ENCODE data around the gene MON2.
"Not testable (repeated sequence)": the region's sequence is repeated elsewhere in the genome, so short reads cannot be mapped to it uniquely, and the experiment has no call there.

Gene MON2

GRCh38 chr12:62466594-62467491, at the start of gene MON2:
TSS of gene MON2 (plus strand) at chr12:62466826. CDS start at chr12:62467208, 382 bp downstream.
- DNase-seq: peak; percentile 90
- in situ Hi-C loops (cut with MboI; ENCODE audit: low pct_unique_long_range_greater_than_20kb, low sequenced_read_pairs): no loop called here

GRCh38 chr12:62426089-62426488, 40.5 kb upstream of the MON2 start:
- in situ Hi-C loops (cut with MboI; ENCODE audit: low pct_unique_long_range_greater_than_20kb, low sequenced_read_pairs): loop anchor here (25.0 kb wide), 2 partner anchors 361 to 1411 kb away; partner anchors contain the start of gene SRGAP1
- DNase-seq: no peak

GRCh38 chr12:62429457-62429856, 37.2 kb upstream of the MON2 start:
- in situ Hi-C loops (cut with MboI; ENCODE audit: low pct_unique_long_range_greater_than_20kb, low sequenced_read_pairs): loop anchor here (25.0 kb wide), 2 partner anchors 358 to 1408 kb away; partner anchors contain the start of gene SRGAP1
- no peak for DNase-seq

GRCh38 chr12:62434494-62435302, 31.9 kb upstream of the MON2 start:
- in situ Hi-C loops (cut with MboI; ENCODE audit: low pct_unique_long_range_greater_than_20kb, low sequenced_read_pairs): loop anchor here (25.0 kb wide), 2 partner anchors 353 to 1403 kb away; partner anchors contain the start of gene SRGAP1
- DNase-seq: peak; percentile 63

- in situ Hi-C loops (cut with MboI; ENCODE audit: low pct_unique_long_range_greater_than_20kb, low sequenced_read_pairs): loop anchor here (25.0 kb wide), 2 partner anchors 352 to 1402 kb away; partner anchors contain the start of gene SRGAP1
- DNase-seq: peak; percentile 87
Observed at GRCh38 chr12:62435303-62436163, 31.1 kb upstream of the MON2 start.

GRCh38 chr12:62436164-62436503, 30.5 kb upstream of the MON2 start:
- no peak for DNase-seq
- in situ Hi-C loops (cut with MboI; ENCODE audit: low pct_unique_long_range_greater_than_20kb, low sequenced_read_pairs): loop anchor here (25.0 kb wide), 2 partner anchors 351 to 1401 kb away; partner anchors contain the start of gene SRGAP1

- in situ Hi-C loops (cut with MboI; ENCODE audit: low pct_unique_long_range_greater_than_20kb, low sequenced_read_pairs): loop anchor here (25.0 kb wide), 2 partner anchors 349 to 1399 kb away; partner anchors contain the start of gene SRGAP1
- peak; percentile 66 for DNase-seq
Observed at GRCh38 chr12:62438098-62438692, 28.4 kb upstream of the MON2 start.

- DNase-seq: peak; percentile 15
- in situ Hi-C loops (cut with MboI; ENCODE audit: low pct_unique_long_range_greater_than_20kb, low sequenced_read_pairs): loop anchor here (25.0 kb wide), 2 partner anchors 340 to 1390 kb away; partner anchors contain the start of gene SRGAP1
Observed at GRCh38 chr12:62446754-62447452, 19.7 kb upstream of the MON2 start.

- DNase-seq: no peak
- in situ Hi-C loops (cut with MboI; ENCODE audit: low pct_unique_long_range_greater_than_20kb, low sequenced_read_pairs): loop anchor here (25.0 kb wide), 2 partner anchors 339 to 1389 kb away; partner anchors contain the start of gene SRGAP1
Observed at GRCh38 chr12:62448436-62448835, 18.2 kb upstream of the MON2 start.

- in situ Hi-C loops (cut with MboI; ENCODE audit: low pct_unique_long_range_greater_than_20kb, low sequenced_read_pairs); DNase-seq: not testable (repeated sequence)
Observed at GRCh38 chr12:62455429-62455828, 11.2 kb upstream of the MON2 start.

- in situ Hi-C loops (cut with MboI; ENCODE audit: low pct_unique_long_range_greater_than_20kb, low sequenced_read_pairs): no loop called here
- no peak for DNase-seq
Observed at GRCh38 chr12:62458626-62459025, 8.0 kb upstream of the MON2 start.

GRCh38 chr12:62459976-62460375, 6.7 kb upstream of the MON2 start:
- in situ Hi-C loops (cut with MboI; ENCODE audit: low pct_unique_long_range_greater_than_20kb, low sequenced_read_pairs): no loop called here

GRCh38 chr12:62461171-62461837, 5.3 kb upstream of the MON2 start:
- DNase-seq; in situ Hi-C loops (cut with MboI; ENCODE audit: low pct_unique_long_range_greater_than_20kb, low sequenced_read_pairs): not testable (repeated sequence)

More at GRCh38 chr12:62459976-62460375, 6.7 kb upstream of the MON2 start:
- DNase-seq: no peak

GRCh38 chr12:62463252-62463651, 3.4 kb upstream of the MON2 start:
- DNase-seq; in situ Hi-C loops (cut with MboI; ENCODE audit: low pct_unique_long_range_greater_than_20kb, low sequenced_read_pairs): not testable (repeated sequence)

- in situ Hi-C loops (cut with MboI; ENCODE audit: low pct_unique_long_range_greater_than_20kb, low sequenced_read_pairs): no loop called here
- peak; percentile 86 for DNase-seq
Observed at GRCh38 chr12:62466018-62466593, 520 bp upstream of the MON2 start.

GRCh38 chr12:62468397-62468796, 1.8 kb downstream of the MON2 start:
- DNase-seq: no peak
- in situ Hi-C loops (cut with MboI; ENCODE audit: low pct_unique_long_range_greater_than_20kb, low sequenced_read_pairs): no loop called here

GRCh38 chr12:62468935-62469334, 2.3 kb downstream of the MON2 start:
- no peak for DNase-seq
- in situ Hi-C loops (cut with MboI; ENCODE audit: low pct_unique_long_range_greater_than_20kb, low sequenced_read_pairs): no loop called here
